Stimulated activated CD4-positive, alpha-beta T cell treated with anti-CD3 and anti-CD28 coated beads, Interleukin-15, amount 100 ng/mL, for 48 hours (primary cell): ENCODE measurements around the gene CWF19L2.
"Not testable (repeated sequence)": the region's sequence is repeated elsewhere in the genome, so short reads cannot be mapped to it uniquely, and the experiment has no call there.

Experiments used
- DNase-seq, 2 donors: peaks; one replicate each; pipeline ENCODE4 v3.0.0-alpha.2; 2020; ENCODE audit warnings: low read depth in 2 of 2

CWF19L2 gene

DNA sequence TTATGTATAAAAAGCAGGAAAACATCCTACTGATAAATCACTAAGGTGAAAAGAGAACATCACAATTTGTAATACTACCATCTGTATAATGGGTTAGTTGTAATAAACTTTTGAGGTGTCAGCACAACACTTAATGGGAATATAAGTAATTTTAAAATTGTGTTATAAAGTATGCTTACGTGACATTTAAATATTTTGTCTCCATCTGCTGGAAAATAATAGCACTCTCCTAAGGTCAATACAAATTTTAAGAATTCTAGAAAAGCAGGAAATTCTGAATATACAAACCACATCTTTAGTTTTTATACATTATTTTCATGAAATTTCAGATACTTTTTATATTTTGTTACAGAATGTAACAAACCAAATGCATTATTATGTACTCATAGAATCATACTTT lies 19.5 kb downstream of the CWF19L2 start:
- DNase-seq: no peak

DNA sequence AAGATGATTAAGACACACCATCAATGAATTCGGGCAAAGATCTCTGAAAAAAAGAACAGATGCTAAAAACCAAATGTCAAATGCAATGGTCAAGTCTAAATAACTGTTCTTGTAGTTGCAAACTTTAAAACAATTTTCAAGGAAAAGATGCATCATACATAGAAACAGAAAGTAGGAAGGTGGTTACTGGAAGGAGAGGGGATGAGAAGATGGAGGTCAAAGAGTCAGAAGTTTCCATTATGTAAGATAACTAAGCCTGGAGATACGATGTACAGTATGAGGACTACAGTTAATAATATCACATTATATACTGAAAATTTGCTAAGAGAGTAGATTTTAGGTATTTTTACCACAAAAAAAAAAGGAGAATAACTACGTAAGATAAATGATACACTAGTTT lies 27.1 kb downstream of the CWF19L2 start:
- DNase-seq: no peak

DNA sequence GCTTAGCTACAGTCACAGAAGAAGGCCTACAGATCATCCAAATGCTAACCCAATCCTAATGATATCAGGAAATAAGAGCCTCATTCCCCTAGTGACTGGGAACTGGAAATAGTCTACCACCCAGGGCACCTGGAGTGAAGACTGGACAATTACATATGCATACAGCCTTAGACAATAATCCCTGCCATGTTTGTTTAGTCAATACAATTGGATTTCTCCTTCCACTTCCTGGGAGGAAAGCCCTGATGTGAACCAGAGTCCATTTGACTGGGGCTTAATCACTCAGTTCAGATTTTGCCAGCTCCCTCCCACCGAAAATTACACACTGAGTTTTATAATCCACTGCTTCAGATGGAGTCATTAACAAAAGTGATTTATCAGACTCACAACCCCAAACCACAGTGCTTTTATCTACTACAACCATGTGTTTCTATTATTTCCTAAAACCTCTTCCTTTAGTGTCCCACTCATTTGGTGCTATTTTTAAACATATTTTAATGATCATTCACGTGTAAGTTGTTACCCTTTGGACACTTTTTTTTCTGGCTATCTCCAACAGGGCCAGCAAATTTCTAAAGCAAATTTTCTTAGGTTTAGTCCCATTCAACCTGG lies 29.9 kb downstream of the CWF19L2 start:
- no peak for DNase-seq

DNA sequence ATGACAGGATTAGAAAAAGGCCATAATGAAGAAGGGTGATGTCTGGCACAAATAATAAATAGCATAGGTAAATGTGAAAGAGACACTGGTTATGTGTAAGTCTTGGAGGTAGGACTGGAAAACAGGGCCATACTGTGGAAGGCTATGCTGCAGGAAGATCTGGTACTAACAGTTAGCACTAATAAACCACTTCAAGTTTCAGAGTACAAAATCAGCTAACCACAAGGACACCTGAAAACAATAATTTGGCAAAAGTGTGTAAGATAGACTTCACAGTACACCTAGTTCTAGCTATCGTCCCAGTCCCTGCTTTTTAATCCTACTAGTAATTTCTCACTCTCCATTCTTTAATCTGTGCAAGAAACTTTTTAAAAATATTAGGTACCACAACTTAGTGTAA lies 44.3 kb downstream of the CWF19L2 start:
- DNase-seq: no peak

DNA sequence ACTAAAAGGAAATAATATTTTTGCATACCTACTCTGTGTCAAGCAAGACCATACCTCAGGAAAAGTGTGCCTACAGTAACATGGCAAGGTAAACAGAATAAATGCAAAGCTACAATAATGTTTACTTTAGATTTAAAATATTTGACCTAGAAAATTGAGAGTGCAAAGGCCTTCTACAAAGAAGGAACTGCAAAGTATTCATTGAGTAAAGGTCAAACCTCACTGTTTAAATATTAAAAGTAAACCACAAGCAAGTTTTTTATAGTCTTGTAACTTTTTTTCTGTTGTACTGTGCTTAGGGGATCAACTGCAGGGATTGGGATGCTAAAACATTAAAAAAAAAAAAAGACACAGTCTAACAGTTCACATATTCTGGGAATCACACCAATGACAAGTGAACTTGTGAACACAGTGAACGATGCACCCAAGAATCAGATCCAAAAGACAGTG lies 48.8 kb downstream of the CWF19L2 start:
- DNase-seq: no peak

- no peak for DNase-seq
These were observed 52.4 kb downstream of the CWF19L2 start for GRCh38 chr11:107405260-107405659.

- not testable (repeated sequence) for DNase-seq
These were observed 56.5 kb downstream of the CWF19L2 start for GRCh38 chr11:107401131-107401530.

DNA sequence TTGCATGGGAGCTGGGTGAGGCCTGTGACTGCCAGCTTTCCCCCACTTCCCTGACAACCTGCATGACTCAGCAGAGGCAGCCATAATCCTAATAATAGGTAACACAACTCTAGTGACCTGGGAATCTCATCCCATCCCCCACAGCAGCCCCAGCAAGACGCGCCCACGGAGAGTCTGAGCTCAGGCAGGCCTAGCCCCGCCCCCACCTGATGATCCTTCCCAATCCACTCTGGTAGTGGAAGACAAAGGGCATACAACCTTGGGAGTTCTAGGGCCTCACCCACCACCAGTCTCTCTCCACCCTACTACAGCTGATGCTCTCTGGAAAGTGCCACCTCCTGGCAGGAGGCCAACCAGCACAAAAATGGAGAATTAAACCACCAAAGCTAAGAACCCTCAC lies 60.3 kb downstream of the CWF19L2 start:
- DNase-seq: no peak

GRCh38 chr11:107392611-107393010 lies 65.0 kb downstream of the CWF19L2 start:
- DNase-seq: no peak

DNA sequence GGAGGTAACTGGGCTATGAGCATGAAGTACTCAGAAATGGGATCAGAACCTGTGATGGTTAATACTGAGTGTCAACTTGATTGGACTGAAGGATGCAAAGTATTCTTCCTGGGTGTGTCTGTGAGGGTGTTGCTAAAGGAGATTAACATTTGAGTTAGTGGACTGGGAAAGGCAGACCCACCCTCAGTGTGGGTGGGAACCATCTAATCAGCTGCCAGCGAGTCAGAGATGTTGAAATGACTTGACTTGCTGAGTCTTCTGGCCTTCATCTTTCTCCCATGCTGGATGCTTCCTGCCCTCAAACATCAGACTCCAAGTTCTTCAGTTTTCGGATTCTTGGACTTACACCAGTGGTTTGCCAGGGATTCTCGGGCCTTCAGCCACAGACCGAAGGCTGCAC lies 66.9 kb downstream of the CWF19L2 start:
- DNase-seq: not testable (repeated sequence)

DNA sequence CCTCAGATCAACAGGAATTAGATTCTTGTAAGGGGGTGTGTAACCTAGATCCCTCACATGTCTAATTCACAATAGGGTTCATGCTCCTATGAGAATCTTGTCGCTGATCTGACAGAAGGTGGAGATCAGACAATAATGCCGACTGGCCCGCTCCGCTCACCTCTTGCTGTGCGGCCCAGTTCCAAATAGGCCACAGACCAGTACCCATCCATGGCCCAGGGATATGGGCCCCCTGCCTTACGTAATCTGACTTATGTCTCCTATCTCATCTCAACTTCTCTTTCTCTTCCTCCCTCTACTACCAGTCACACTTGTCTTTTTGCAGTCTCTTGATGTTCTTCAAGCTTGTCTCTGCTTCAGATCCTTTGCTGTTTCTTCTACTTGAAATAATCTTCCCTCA lies 70.0 kb downstream of the CWF19L2 start:
- DNase-seq: no peak

- DNase-seq: no peak
These were observed 72.2 kb downstream of the CWF19L2 start for GRCh38 chr11:107385361-107385981.

DNA sequence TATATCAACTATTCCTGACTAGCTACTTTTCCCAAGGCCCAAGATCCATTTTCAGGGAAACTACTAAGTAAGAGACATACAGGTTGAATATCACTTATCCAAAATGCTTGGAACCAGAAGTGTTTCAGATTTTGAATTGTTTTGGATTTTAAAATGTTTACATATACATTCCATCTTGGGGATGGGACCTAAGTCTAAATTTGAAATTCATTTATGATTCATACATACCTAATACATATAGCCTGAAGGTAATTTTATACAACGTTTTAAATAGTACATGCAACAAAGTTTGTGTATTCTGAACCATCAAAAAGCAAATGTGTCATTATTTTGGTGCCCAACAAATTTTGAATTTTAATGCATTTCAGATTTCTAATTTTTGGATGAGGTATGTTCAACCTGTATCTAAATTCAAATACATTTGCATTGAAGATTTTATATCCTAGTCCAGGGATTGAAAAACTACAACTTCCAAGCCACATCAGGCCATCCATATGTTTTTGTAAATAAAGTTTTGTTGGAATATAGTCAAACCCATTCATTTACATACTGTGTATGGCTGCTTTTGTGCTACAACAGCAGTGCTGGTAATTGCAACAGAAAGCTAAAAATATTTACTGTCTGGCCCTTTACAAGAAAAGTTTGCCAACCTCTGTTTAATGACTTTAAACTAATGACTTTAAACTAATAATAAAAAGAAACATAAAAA lies 73.3 kb downstream of the CWF19L2 start:
- DNase-seq: no peak

DNA sequence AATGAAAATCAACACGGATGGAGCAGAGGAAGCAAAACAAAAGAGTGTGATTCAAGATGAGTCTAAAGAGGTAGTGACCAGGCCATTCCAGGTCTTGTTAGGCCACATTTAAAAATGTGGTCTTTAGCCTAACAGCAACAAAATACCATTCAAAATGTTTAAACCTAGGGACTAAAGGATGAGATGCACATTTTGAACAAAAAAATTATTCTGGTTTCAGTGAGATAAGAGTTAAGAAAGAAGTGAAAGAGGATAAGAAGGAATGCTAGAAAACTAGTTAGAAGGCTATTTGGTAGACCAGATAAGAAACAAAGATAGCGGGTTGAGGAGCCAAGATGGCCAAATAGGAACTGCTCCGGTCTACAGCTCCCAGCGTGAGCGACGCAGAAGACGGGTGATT lies 85.2 kb downstream of the CWF19L2 start:
- DNase-seq: no peak

DNA sequence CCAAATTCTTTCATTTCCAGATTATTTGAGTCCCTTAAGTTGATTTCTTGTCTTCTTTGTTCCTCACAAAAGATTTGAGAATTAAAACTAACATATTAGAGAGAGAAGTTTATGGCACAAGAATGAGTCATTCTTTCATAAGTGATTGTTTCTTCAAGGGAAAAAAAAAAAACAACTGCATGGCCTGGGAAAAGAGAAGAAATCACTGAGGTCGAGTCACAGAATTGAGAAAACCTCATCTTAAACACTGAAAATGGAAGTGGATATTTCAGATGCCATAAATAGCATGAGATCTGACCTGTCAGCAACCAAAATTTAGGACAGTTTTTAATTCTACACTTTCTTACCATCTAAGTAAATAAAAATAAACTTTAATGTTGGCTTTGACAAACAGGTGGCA lies 87.2 kb downstream of the CWF19L2 start:
- DNase-seq: no peak

GRCh38 chr11:107359701-107360100 lies 97.9 kb downstream of the CWF19L2 start:
- no peak for DNase-seq

DNA sequence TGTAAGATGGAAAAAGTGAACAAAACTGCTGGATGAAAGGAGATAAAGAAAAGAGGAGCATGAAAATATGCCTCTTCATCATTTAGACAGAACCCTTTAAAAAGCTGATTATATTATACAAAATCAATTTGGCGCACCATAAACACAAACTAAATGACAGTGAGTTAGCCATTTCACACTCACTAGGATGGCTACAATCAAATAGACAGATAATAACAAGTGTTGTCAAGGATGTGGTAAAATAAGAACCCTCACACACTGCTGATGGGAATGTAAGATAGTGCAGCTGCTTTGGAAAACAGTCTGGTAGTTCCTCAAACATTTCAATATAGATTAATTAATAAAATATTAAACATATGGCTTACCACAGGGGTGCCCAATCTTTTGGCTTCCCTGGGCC lies 99.7 kb downstream of the CWF19L2 start:
- DNase-seq: no peak

GRCh38 chr11:107354780-107355179 lies 102.8 kb downstream of the CWF19L2 start:
- no peak for DNase-seq

DNA sequence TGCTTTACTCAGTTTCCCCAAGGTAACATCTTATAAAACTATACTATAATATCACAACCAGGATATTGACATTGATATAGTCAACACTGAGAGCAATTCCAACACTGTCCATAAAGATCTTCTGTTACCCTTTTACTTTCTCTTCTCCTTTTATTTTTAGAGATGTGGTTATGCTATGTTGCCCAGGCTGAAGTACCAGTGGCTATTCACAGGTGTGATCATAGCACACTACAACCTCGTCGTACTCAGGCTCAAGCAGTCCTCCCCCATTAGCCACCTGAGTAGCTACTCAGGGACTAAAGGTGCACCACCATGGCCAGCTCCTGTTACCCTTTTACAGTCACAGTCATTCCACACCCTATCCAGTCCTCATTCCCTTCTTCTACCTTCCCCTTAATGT lies 119.7 kb downstream of the CWF19L2 start:
- DNase-seq: no peak

GRCh38 chr11:107331728-107332127 lies 125.9 kb downstream of the CWF19L2 start:
- no peak for DNase-seq

- no peak for DNase-seq
These were observed 128.5 kb downstream of the CWF19L2 start for GRCh38 chr11:107329164-107329563.

GRCh38 chr11:107316426-107316825 lies 141.2 kb downstream of the CWF19L2 start:
- no peak for DNase-seq

GRCh38 chr11:107307991-107308390 lies 149.6 kb downstream of the CWF19L2 start:
- no peak for DNase-seq
